GM12892 (cell line): ENCODE measurements around the gene TEAD1.

Source experiments
- DNase-seq: peaks from one replicate; pipeline ENCODE4 v3.0.0; 2011; ENCODE audit not compliant: insufficient read length
- FAIRE-seq: peaks from 2 replicates; lab custom pipeline; 2011; peaks lifted over from hg19 to GRCh38; lab: Jason Lieb, UNC
- POLR2A ChIP-seq: IDR thresholded peaks from 2 replicates; pipeline ENCODE4 v1.6.1; 2011; ENCODE audit warnings: low read depth, low read length, control low read depth
- POLR2AphosphoS5 ChIP-seq: IDR thresholded peaks from 2 replicates; pipeline ENCODE4 v1.6.1; 2011; ENCODE audit warnings: low read depth, low read length, control low read depth
- TAF1 ChIP-seq: IDR thresholded peaks from 2 replicates; pipeline ENCODE4 v1.6.1; 2011; ENCODE audit warnings: low read depth, mild to moderate bottlenecking, control low read depth, low read length, borderline replicate concordance

Gene TEAD1

DNA sequence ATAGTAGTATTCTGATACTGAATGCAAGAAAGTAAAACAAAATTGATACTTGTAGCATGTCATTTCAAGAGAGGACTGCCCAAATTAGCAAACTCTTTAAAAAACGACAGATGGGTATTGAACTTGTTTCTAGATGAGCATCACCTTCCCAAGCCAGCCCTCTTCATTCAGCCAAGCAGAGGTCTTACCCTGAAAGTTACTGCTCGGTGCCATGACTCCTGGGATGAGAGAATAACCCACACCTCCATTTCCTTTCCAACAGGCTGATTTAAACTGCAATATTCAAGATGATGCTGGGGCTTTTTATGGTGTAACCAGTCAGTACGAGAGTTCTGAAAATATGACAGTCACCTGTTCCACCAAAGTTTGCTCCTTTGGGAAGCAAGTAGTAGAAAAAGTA is 250.4 kb downstream of the TEAD1 start:
- TF ChIP-seq POLR2A (no peak), TAF1 (no peak), POLR2AphosphoS5 (no peak)
- peak; percentile 27 for FAIRE-seq
- no peak for DNase-seq

DNA sequence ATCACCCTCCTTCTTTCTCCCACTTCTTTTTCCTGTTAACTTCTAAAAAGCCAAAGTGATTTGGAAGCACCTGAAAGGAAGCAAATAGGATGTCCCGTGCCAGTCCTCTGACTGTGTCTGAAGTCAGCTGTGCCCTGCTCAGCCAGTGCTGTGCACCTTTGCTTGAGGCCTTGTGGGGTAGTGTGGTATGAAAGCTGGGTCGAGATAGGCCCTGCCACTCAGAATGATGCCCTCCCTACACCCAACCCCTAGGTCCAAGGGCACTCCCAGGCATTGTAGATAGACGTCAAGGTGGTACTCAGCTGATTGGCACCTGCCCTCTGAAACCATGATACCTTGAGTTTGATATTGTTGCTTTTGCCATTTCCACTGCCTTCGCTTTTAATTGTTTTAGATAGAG is 251.3 kb downstream of the TEAD1 start:
- peak; percentile 14 for FAIRE-seq
- TF ChIP-seq POLR2A (no peak), TAF1 (no peak), POLR2AphosphoS5 (no peak)

GRCh38 chr11:12927221-12927620 is 253.0 kb downstream of the TEAD1 start:
- DNase-seq (no peak), FAIRE-seq (no peak)
- TF ChIP-seq POLR2A: no peak
- no peak for TF ChIP-seq POLR2AphosphoS5
- no peak for TF ChIP-seq TAF1

More for the DNA sequence above, 251.3 kb downstream of the TEAD1 start:
- DNase-seq: no peak

- FAIRE-seq: no peak
- no peak for DNase-seq
- TF ChIP-seq POLR2A: no peak
- TF ChIP-seq TAF1: no peak
- TF ChIP-seq POLR2AphosphoS5: no peak
Measured at GRCh38 chr11:12927886-12928285, 253.7 kb downstream of the TEAD1 start.

DNA sequence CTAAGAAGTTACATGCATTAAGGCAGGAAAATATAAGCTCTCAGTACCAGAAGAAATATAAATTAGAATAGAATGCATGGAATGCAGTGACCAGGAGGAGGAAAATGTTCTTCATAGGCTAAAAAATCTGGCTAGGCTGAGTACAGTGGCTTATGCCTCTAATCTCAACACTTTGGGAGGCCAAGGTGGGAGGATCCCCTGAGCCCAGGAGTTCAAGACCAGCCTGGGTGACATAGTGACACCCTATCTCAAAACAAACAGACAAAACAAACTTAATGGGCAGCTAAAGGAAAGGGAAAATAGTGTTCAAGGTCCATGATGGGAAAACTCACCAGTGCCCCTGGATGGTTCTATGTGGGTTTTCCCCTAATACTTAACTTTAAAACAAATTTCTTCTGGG is 256.6 kb downstream of the TEAD1 start:
- FAIRE-seq (no peak), DNase-seq (no peak)
- no peak for TF ChIP-seq POLR2A
- TF ChIP-seq TAF1: no peak
- TF ChIP-seq POLR2AphosphoS5: no peak

GRCh38 chr11:12932485-12932884 is 258.3 kb downstream of the TEAD1 start:
- TF ChIP-seq TAF1 (no peak), POLR2AphosphoS5 (no peak), POLR2A (no peak)
- FAIRE-seq (no peak), DNase-seq (no peak)

DNA sequence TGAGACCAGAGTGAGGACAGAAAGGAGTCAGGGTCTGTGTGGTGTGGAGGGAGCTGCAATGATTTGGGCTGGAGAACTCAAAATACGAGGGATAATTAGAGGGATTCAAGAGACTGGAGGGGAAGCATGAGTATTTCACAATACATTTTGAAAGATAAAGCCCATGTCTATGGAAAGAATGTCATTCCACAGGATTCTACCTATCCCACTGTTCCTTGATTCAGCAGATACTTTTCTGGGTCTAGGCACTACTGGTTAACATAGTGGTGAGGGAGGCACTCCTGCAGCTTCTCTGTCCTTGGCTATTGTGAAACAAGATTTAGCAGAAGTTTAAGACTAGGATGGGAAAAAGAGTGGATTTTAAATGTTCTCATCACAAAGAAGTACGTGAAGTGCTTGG is 262.0 kb downstream of the TEAD1 start:
- TF ChIP-seq TAF1 (no peak), POLR2AphosphoS5 (no peak), POLR2A (no peak)
- FAIRE-seq (no peak), DNase-seq (no peak)

GRCh38 chr11:12938590-12939247 is 264.5 kb downstream of the TEAD1 start:
- no peak for FAIRE-seq
- TF ChIP-seq POLR2A (no peak), POLR2AphosphoS5 (no peak), TAF1 (no peak)
- no peak for DNase-seq

DNA sequence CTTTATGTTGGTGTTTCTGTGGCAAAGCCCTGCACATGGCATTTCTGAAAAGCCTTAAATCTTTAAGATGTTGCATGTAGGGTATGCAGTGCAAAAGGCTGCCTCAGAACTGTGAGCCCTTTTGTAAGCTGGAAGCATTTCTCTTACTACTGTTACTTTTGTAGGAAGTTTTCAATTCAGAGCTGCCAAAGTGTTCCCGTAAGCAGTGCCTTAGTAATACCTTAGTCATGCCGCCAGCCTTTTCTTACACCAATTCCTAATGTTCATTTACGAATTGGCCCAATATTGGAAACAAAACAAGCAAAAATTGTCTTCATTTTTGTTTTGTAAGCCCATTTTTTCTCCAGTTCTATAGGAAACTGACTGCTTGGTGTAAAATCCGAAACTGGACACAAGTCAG is 267.4 kb downstream of the TEAD1 start:
- no peak for FAIRE-seq
- TF ChIP-seq TAF1 (no peak), POLR2A (no peak)
- DNase-seq: no peak

DNA sequence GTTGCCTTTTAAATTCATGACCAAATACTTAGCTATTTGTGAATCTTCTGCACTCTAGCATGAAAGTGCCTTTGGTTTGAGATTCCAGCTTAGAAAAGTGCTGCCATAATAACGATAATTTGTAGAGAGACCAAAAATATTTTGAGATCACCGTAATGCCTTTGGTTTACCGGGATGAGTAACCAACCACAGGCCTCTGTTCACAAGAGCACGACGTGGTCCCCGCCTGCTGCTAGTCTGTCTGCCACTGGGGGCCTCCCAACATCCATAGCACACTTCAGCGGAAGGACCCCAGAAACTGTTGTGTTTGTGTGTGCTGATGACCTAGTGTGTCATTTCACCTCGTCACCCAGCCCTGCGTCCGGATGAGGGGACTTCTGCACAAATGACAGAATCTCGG is 267.9 kb downstream of the TEAD1 start:
- peak; percentile 30 for FAIRE-seq
- no peak for DNase-seq
- TF ChIP-seq TAF1 (no peak), POLR2A (no peak), POLR2AphosphoS5 (no peak)

DNA sequence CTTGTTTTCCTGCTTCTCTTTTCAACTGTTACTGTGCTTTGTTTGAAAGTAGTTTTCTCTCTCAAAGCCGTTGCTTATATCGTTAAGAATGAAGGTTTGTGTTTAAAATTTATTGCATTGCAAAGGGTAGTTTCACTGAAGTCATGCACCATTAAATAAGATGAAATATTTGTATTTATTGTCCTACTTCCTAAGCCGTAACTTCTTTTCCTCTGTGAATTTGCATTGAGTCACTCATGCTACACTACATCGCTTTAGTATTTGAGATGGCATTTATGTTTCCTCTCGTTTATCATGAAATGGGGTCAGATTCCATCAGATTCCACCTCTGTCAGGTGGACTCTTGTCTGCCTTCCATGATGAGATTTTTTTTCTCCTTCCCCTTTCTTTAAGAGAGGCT is 269.1 kb downstream of the TEAD1 start:
- FAIRE-seq (no peak), DNase-seq (no peak)
- TF ChIP-seq POLR2AphosphoS5 (no peak), TAF1 (no peak), POLR2A (no peak)

GRCh38 chr11:12944889-12945288 is 270.7 kb downstream of the TEAD1 start:
- no peak for FAIRE-seq
- TF ChIP-seq POLR2AphosphoS5 (no peak), TAF1 (no peak), POLR2A (no peak)
- DNase-seq: no peak

- DNase-seq (no peak), FAIRE-seq (no peak)
- TF ChIP-seq POLR2AphosphoS5: no peak
- TF ChIP-seq POLR2A: no peak
- no peak for TF ChIP-seq TAF1
Measured at GRCh38 chr11:12949453-12949852, 275.2 kb downstream of the TEAD1 start.
